Suprapubic skin (tissue), 4 donors: Measurements from ENCODE around the gene SLC22A3. TPM values are rescaled to one million over a fixed set of nuclear protein-coding genes. Genes with fewer than 3 reads are reported as not detected.
"Not testable (repeated sequence)": the region's sequence is repeated elsewhere in the genome, so short reads cannot be mapped to it uniquely, and the experiment has no call there.

Source experiments
- DNase-seq, 2 donors: peaks; one replicate each; pipeline ENCODE4 v3.0.0-alpha.2; 2019; ENCODE audit warnings: low spot score in 2 of 2
- H3K27ac ChIP-seq: fragments of 200-600 bp; sonication (generic); one replicate; pipeline ENCODE4 v1.5.1; 2019
- H3K27me3 ChIP-seq: fragments of 200-600 bp; sonication (generic); one replicate; pipeline ENCODE4 v1.5.1; 2019
- H3K36me3 ChIP-seq: fragments of 200-600 bp; sonication (generic); one replicate; pipeline ENCODE4 v1.5.1; 2019
- H3K4me1 ChIP-seq: fragments of 200-600 bp; sonication (generic); one replicate; pipeline ENCODE4 v1.5.1; 2019
- H3K4me3 ChIP-seq: fragments of 200-600 bp; sonication (generic); one replicate; pipeline ENCODE4 v1.5.1; 2019; ENCODE audit warnings: mild to moderate bottlenecking
- H3K9me3 ChIP-seq: fragments of 200-600 bp; sonication (generic); one replicate; pipeline ENCODE4 v1.5.1; 2019
- CTCF ChIP-seq, 2 donors: fragments of 200-600 bp in 1 of 2; fragments of 450-650 bp in 1 of 2; sonication (generic) in 1 of 2; IDR thresholded peaks; one replicate each; pipeline ENCODE4 v1.5.1; 2016 to 2019; ENCODE audit warnings: antibody characterized with exemption in 2 of 2, mild to moderate bottlenecking in 1 of 2, moderate library complexity in 1 of 2
- EP300 ChIP-seq: sonication (generic); formaldehyde crosslinking; IDR thresholded peaks from one replicate; pipeline ENCODE4 v1.6.1; 2017; ENCODE audit warnings: antibody characterized with exemption
- POLR2A ChIP-seq, 2 donors: fragments of 450-650 bp; IDR thresholded peaks; one replicate each; pipeline ENCODE4 v1.6.1; 2017; ENCODE audit warnings: antibody characterized with exemption in 2 of 2, mild to moderate bottlenecking in 2 of 2, moderate library complexity in 2 of 2
- POLR2AphosphoS5 ChIP-seq, 3 donors: sonication (generic); formaldehyde crosslinking; IDR thresholded peaks; one replicate each; pipeline ENCODE4 v1.6.1; 2017; ENCODE audit warnings: antibody characterized with exemption in 3 of 3
- WGBS: methylation state at CpG from one replicate; pipeline ENCODE4 v1.1.5; 2018; 5-methylcytosine and 5-hydroxymethylcytosine counted together
- total RNA-seq, 4 donors: library from RNA; depleted of rRNA; stranded (reverse); fragments of >200 nt; gene quantifications; one replicate each; pipeline ENCODE4 v1.1.0, GENCODE V29; 2016

The SLC22A3 gene
- total RNA-seq, 4 donors from 2014 or later: 13.3 to 15.8 (median 15.7) TPM

GRCh38 chr6:160382946-160383345 lies 34.8 kb downstream of the SLC22A3 start:
- Histone ChIP-seq H3K4me3 (no peak overlapping the region), H3K27ac (no peak overlapping the region), H3K4me1 (peaks cover 31% of the 10 kb centered on the region), H3K9me3 (no peaks in the 10 kb centered on the region), H3K36me3 (no peaks in the 10 kb centered on the region), H3K27me3 (no peaks in the 10 kb centered on the region)
- TF ChIP-seq POLR2A (IDR thresholded peaks at IDR 0.05): no peak
- TF ChIP-seq POLR2AphosphoS5 (IDR thresholded peaks at IDR 0.05): no peak
- TF ChIP-seq CTCF (IDR thresholded peaks at IDR 0.05): no peak
- no peak for TF ChIP-seq EP300
- DNase-seq: no peak
- 69% methylated on average over 1 of the region's 1 CpG for WGBS

GRCh38 chr6:160386869-160387530 lies 38.8 kb downstream of the SLC22A3 start:
- Histone ChIP-seq H3K4me1 (peaks cover 58% of the 10 kb centered on the region), H3K4me3 (no peak overlapping the region), H3K27ac (peak overlapping the region; percentile 83), H3K9me3 (no peaks in the 10 kb centered on the region), H3K27me3 (no peaks in the 10 kb centered on the region), H3K36me3 (no peaks in the 10 kb centered on the region)
- WGBS: 57% methylated on average over 5 of the region's 5 CpGs
- DNase-seq: no peak
- no peak for TF ChIP-seq EP300
- TF ChIP-seq POLR2A (IDR thresholded peaks at IDR 0.05): no peak
- TF ChIP-seq CTCF (IDR thresholded peaks at IDR 0.05): peak; percentile 25 to 34
- TF ChIP-seq POLR2AphosphoS5 (IDR thresholded peaks at IDR 0.05): peak in 1 of 3 donors; percentile 4

GRCh38 chr6:160387916-160388643 lies 39.9 kb downstream of the SLC22A3 start:
- no peaks in the 10 kb centered on the region for H3K9me3 ChIP-seq
- peaks cover 61% of the 10 kb centered on the region for H3K4me1 ChIP-seq
- 28% methylated on average over 2 of the region's 3 CpGs for WGBS
- H3K4me3 ChIP-seq: no peak overlapping the region
- no peak for TF ChIP-seq EP300
- no peak for TF ChIP-seq CTCF (IDR thresholded peaks at IDR 0.05)
- TF ChIP-seq POLR2A (IDR thresholded peaks at IDR 0.05): no peak
- no peak for TF ChIP-seq POLR2AphosphoS5 (IDR thresholded peaks at IDR 0.05)
- DNase-seq: no peak
- no peaks in the 10 kb centered on the region for H3K27me3 ChIP-seq
- peak overlapping the region; percentile 83 for H3K27ac ChIP-seq
- no peaks in the 10 kb centered on the region for H3K36me3 ChIP-seq

GRCh38 chr6:160388922-160389321 lies 40.7 kb downstream of the SLC22A3 start:
- peak overlapping the region; percentile 83 for H3K27ac ChIP-seq
- H3K36me3 ChIP-seq: no peaks in the 10 kb centered on the region
- H3K4me3 ChIP-seq: no peak overlapping the region
- DNase-seq: no peak
- H3K9me3 ChIP-seq: no peaks in the 10 kb centered on the region
- no peaks in the 10 kb centered on the region for H3K27me3 ChIP-seq
- TF ChIP-seq EP300: no peak
- peaks cover 61% of the 10 kb centered on the region for H3K4me1 ChIP-seq
- WGBS: 37% methylated on average over 4 of the region's 4 CpGs

GRCh38 chr6:160391419-160392116 lies 43.4 kb downstream of the SLC22A3 start:
- WGBS: 39% methylated on average over 7 of the region's 7 CpGs
- H3K4me1 ChIP-seq: peaks cover 54% of the 10 kb centered on the region
- no peaks in the 10 kb centered on the region for H3K27me3 ChIP-seq
- H3K36me3 ChIP-seq: no peaks in the 10 kb centered on the region
- no peaks in the 10 kb centered on the region for H3K9me3 ChIP-seq
- peak overlapping the region; percentile 62 for H3K27ac ChIP-seq
- no peak overlapping the region for H3K4me3 ChIP-seq
- TF ChIP-seq EP300: no peak
- no peak for TF ChIP-seq POLR2AphosphoS5 (IDR thresholded peaks at IDR 0.05)
- TF ChIP-seq CTCF (IDR thresholded peaks at IDR 0.05): no peak
- no peak for TF ChIP-seq POLR2A (IDR thresholded peaks at IDR 0.05)
- DNase-seq: no peak

- H3K4me3 ChIP-seq, H3K27ac ChIP-seq, DNase-seq, H3K27me3 ChIP-seq, H3K9me3 ChIP-seq, H3K36me3 ChIP-seq: not testable (repeated sequence)
- WGBS: 94% methylated on average over 1 of the region's 1 CpG
- H3K4me1 ChIP-seq: peaks cover 36% of the 10 kb centered on the region
Measured at GRCh38 chr6:160393442-160393841, 45.3 kb downstream of the SLC22A3 start.
